ENCODE results near the gene TRMT112. TPM values are rescaled to one million over a fixed set of nuclear protein-coding genes. Genes with fewer than 3 reads are reported as not detected.

The TRMT112 gene
- total RNA-seq, 1 experiment from 2014 or later = 341 TPM

DNA sequence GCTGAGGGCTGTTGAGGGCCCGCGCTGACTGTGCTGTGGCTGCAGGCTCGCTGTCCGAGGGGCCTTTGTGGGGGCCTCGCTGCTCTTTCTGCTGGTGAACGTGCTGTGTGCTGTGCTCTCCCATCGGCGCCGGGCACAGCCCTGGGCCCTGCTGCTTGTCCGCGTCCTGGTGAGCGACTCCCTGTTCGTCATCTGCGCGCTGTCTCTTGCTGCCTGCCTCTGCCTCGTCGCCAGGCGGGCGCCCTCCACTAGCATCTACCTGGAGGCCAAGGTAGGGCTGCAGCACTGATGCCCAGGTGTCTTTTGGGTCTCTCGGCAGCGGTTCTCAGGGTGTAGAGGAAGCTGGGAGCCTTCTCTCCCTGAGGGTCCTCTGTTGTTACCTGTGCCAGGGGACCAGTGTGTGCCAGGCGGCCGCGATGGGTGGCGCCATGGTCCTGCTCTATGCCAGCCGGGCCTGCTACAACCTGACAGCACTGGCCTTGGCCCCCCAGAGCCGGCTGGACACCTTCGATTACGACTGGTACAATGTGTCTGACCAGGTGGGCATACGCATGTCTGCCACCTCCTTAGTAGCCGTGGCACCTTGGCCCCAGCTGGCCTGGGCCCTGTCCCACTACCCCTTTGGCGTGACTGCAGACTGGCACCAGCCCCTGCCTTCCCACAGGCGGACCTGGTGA, 29.5 kb downstream of the TRMT112 start:
- H3K27ac ChIP-seq (ENCODE audit: low read length) = no peak overlapping the region
- ATAC-seq (no peak), DNase-seq (ENCODE audit: low read depth, low spot score) (no peak)
- in situ Hi-C loops (cut with HindIII; ENCODE audit: low pct_unique_long_range_greater_than_20kb, low sequenced_read_pairs) (no loop called here), intact Hi-C loops (cut with micrococcal nuclease; ENCODE audit: unreplicated experiment) (no loop called here)
- H3K9me3 ChIP-seq (ENCODE audit: control insufficient read depth, insufficient read depth, low read depth, low read length) = no peaks in the 10 kb centered on the region
- ChIA-PET CTCF (interaction anchor here (1.5 kb wide), 1 partner anchor 13 kb away, joined by 5 read pairs; no protein-coding TSS in a partner anchor), POLR2A (no interaction called here)
- no TSS peak for BruUV-seq (replicated peaks)
- TF ChIP-seq POLR2AphosphoS5 (IDR thresholded peaks at IDR 0.05; ENCODE audit: low read depth, low read length) = no peak
- TF ChIP-seq, protein P1, sequence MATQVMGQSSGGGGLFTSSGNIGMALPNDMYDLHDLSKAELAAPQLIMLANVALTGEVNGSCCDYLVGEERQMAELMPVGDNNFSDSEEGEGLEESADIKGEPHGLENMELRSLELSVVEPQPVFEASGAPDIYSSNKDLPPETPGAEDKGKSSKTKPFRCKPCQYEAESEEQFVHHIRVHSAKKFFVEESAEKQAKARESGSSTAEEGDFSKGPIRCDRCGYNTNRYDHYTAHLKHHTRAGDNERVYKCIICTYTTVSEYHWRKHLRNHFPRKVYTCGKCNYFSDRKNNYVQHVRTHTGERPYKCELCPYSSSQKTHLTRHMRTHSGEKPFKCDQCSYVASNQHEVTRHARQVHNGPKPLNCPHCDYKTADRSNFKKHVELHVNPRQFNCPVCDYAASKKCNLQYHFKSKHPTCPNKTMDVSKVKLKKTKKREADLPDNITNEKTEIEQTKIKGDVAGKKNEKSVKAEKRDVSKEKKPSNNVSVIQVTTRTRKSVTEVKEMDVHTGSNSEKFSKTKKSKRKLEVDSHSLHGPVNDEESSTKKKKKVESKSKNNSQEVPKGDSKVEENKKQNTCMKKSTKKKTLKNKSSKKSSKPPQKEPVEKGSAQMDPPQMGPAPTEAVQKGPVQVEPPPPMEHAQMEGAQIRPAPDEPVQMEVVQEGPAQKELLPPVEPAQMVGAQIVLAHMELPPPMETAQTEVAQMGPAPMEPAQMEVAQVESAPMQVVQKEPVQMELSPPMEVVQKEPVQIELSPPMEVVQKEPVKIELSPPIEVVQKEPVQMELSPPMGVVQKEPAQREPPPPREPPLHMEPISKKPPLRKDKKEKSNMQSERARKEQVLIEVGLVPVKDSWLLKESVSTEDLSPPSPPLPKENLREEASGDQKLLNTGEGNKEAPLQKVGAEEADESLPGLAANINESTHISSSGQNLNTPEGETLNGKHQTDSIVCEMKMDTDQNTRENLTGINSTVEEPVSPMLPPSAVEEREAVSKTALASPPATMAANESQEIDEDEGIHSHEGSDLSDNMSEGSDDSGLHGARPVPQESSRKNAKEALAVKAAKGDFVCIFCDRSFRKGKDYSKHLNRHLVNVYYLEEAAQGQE (IDR thresholded peaks at IDR 0.05; ENCODE audit: insufficient read depth in 1 of 2, low read depth in 2 of 2, low read length in 1 of 2) = no peak
- TF ChIP-seq, protein P2, sequence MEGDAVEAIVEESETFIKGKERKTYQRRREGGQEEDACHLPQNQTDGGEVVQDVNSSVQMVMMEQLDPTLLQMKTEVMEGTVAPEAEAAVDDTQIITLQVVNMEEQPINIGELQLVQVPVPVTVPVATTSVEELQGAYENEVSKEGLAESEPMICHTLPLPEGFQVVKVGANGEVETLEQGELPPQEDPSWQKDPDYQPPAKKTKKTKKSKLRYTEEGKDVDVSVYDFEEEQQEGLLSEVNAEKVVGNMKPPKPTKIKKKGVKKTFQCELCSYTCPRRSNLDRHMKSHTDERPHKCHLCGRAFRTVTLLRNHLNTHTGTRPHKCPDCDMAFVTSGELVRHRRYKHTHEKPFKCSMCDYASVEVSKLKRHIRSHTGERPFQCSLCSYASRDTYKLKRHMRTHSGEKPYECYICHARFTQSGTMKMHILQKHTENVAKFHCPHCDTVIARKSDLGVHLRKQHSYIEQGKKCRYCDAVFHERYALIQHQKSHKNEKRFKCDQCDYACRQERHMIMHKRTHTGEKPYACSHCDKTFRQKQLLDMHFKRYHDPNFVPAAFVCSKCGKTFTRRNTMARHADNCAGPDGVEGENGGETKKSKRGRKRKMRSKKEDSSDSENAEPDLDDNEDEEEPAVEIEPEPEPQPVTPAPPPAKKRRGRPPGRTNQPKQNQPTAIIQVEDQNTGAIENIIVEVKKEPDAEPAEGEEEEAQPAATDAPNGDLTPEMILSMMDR (IDR thresholded peaks at IDR 0.05) = no peak
- no peak for TF ChIP-seq TCF7L2 (IDR thresholded peaks at IDR 0.05; ENCODE audit: low read depth, low read length)
- no peak for TF ChIP-seq SIN3A (IDR thresholded peaks at IDR 0.05; ENCODE audit: borderline replicate concordance, insufficient read depth, low read depth, low read length)
- no peaks in the 10 kb centered on the region; the same call in 1 of the 2 replicates for H3K36me3 ChIP-seq (ENCODE audit: control insufficient read depth, insufficient read depth, low read length)
- peaks cover 31% of the 10 kb centered on the region for H3K4me1 ChIP-seq (ENCODE audit: control insufficient read depth, insufficient read depth, low read length)
- no peak overlapping the region for H3K4me3 ChIP-seq (ENCODE audit: low read depth in 2 of 2, low read length in 2 of 2)
- H3K27me3 ChIP-seq (ENCODE audit: control insufficient read depth, insufficient read depth, low read length) = no peaks in the 10 kb centered on the region; the same call in 1 of the 2 replicates

DNA sequence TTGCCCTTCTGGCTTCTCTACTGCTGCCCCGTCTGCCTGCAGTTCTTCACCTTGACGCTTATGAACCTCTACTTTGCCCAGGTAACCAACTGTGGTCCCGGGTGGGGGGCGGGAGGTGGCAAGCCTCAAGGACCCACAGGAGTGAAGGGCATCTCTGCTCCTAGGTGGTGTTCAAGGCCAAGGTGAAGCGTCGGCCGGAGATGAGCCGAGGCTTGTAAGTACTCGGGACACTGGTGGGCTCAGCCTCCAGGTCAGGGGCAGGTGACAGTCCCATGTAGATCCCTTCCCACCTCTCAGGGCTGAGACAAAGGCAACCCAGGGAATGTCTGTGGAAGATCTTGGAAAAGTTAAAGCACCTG, 30.6 kb downstream of the TRMT112 start:
- in situ Hi-C loops (cut with HindIII; ENCODE audit: low pct_unique_long_range_greater_than_20kb, low sequenced_read_pairs) = no loop called here
- DNase-seq (ENCODE audit: low read depth, low spot score) = no peak
- intact Hi-C loops (cut with micrococcal nuclease; ENCODE audit: unreplicated experiment) = no loop called here
- no peak for ATAC-seq
- H3K27ac ChIP-seq (ENCODE audit: low read length) = peak overlapping the region; percentile 82
- TF ChIP-seq POLR2AphosphoS5 (IDR thresholded peaks at IDR 0.05; ENCODE audit: low read depth, low read length) (no peak), SIN3A (IDR thresholded peaks at IDR 0.05; ENCODE audit: borderline replicate concordance, insufficient read depth, low read depth, low read length) (no peak), TCF7L2 (IDR thresholded peaks at IDR 0.05; ENCODE audit: low read depth, low read length) (no peak)
- TF ChIP-seq, protein P1 (IDR thresholded peaks at IDR 0.05; ENCODE audit: insufficient read depth in 1 of 2, low read depth in 2 of 2, low read length in 1 of 2) = no peak
- TF ChIP-seq, protein P2 (IDR thresholded peaks at IDR 0.05) = no peak
- no peaks in the 10 kb centered on the region; the same call in 1 of the 2 replicates for H3K36me3 ChIP-seq (ENCODE audit: control insufficient read depth, insufficient read depth, low read length)
- no peaks in the 10 kb centered on the region for H3K9me3 ChIP-seq (ENCODE audit: control insufficient read depth, insufficient read depth, low read depth, low read length)
- H3K4me1 ChIP-seq (ENCODE audit: control insufficient read depth, insufficient read depth, low read length) = peaks cover 31% of the 10 kb centered on the region
- CTCF ChIA-PET = no interaction called here
- POLR2A ChIA-PET = interaction anchor here (0.7 kb wide), 1 partner anchor 31 kb away, joined by 5 read pairs; the partner anchor contains the start of gene PRDX5
- H3K27me3 ChIP-seq (ENCODE audit: control insufficient read depth, insufficient read depth, low read length) = no peaks in the 10 kb centered on the region
- BruUV-seq (replicated peaks) = no TSS peak
- H3K4me3 ChIP-seq (ENCODE audit: low read depth in 2 of 2, low read length in 2 of 2) = peak overlapping the region; percentile 57 to 98; a peak in 3 of 4 replicates
